ENCODE results near the gene MACROH2A1.

MACROH2A1 gene

GRCh38 chr5:135442431-135443160 is 43.6 kb upstream of the MACROH2A1 start:
- H3K36me3 ChIP-seq (ENCODE audit: low read depth) = no peaks in the 10 kb centered on the region

GRCh38 chr5:135441919-135442318 is 42.9 kb upstream of the MACROH2A1 start:
- Histone ChIP-seq H3K4me3 (ENCODE audit: severe bottlenecking) (no peak overlapping the region), H3K27me3 (ENCODE audit: insufficient read depth, poor library complexity, severe bottlenecking) (no peaks in the 10 kb centered on the region)

More at GRCh38 chr5:135442431-135443160, 43.6 kb upstream of the MACROH2A1 start:
- no peak overlapping the region for H3K4me3 ChIP-seq (ENCODE audit: severe bottlenecking)
- H3K27me3 ChIP-seq (ENCODE audit: insufficient read depth, poor library complexity, severe bottlenecking) = no peaks in the 10 kb centered on the region
- no peak for TF ChIP-seq CTCF (IDR thresholded peaks at IDR 0.05; ENCODE audit: poor library complexity, severe bottlenecking)
- DNase-seq (ENCODE audit: low spot score) = peak; percentile 27
- H3K27ac ChIP-seq (ENCODE audit: poor library complexity, severe bottlenecking) = no peak overlapping the region
- peaks cover 8% of the 10 kb centered on the region for H3K4me1 ChIP-seq (ENCODE audit: insufficient read depth, poor library complexity, severe bottlenecking)
- no peaks in the 10 kb centered on the region for H3K9me3 ChIP-seq (ENCODE audit: severe bottlenecking)
- ATAC-seq (ENCODE audit: low read depth) = no peak

GRCh38 chr5:135441350-135441831 is 42.4 kb upstream of the MACROH2A1 start:
- Histone ChIP-seq H3K4me3 (ENCODE audit: severe bottlenecking) (no peak overlapping the region), H3K36me3 (ENCODE audit: low read depth) (no peaks in the 10 kb centered on the region), H3K4me1 (ENCODE audit: insufficient read depth, poor library complexity, severe bottlenecking) (peaks cover 8% of the 10 kb centered on the region), H3K27me3 (ENCODE audit: insufficient read depth, poor library complexity, severe bottlenecking) (no peaks in the 10 kb centered on the region), H3K9me3 (ENCODE audit: severe bottlenecking) (no peaks in the 10 kb centered on the region), H3K27ac (ENCODE audit: poor library complexity, severe bottlenecking) (no peak overlapping the region)
- no peak for TF ChIP-seq CTCF (IDR thresholded peaks at IDR 0.05; ENCODE audit: poor library complexity, severe bottlenecking)
- DNase-seq (ENCODE audit: low spot score) = peak; percentile 49
- no peak for ATAC-seq (ENCODE audit: low read depth)

More at GRCh38 chr5:135441919-135442318, 42.9 kb upstream of the MACROH2A1 start:
- ATAC-seq (ENCODE audit: low read depth) = no peak
- H3K36me3 ChIP-seq (ENCODE audit: low read depth) = no peaks in the 10 kb centered on the region
- peaks cover 8% of the 10 kb centered on the region for H3K4me1 ChIP-seq (ENCODE audit: insufficient read depth, poor library complexity, severe bottlenecking)
- no peak overlapping the region for H3K27ac ChIP-seq (ENCODE audit: poor library complexity, severe bottlenecking)
- no peak for TF ChIP-seq CTCF (IDR thresholded peaks at IDR 0.05; ENCODE audit: poor library complexity, severe bottlenecking)
- no peaks in the 10 kb centered on the region for H3K9me3 ChIP-seq (ENCODE audit: severe bottlenecking)
- peak; percentile 20 for DNase-seq (ENCODE audit: low spot score)

- TF ChIP-seq CTCF (IDR thresholded peaks at IDR 0.05; ENCODE audit: poor library complexity, severe bottlenecking) = no peak
- ATAC-seq (ENCODE audit: low read depth) = no peak
- H3K36me3 ChIP-seq (ENCODE audit: low read depth) = no peaks in the 10 kb centered on the region
Observed at GRCh38 chr5:135440916-135441315, 41.9 kb upstream of the MACROH2A1 start.

More at GRCh38 chr5:135440916-135441315, 41.9 kb upstream of the MACROH2A1 start:
- peak; percentile 11 for DNase-seq (ENCODE audit: low spot score)
- no peak overlapping the region for H3K4me3 ChIP-seq (ENCODE audit: severe bottlenecking)
- H3K4me1 ChIP-seq (ENCODE audit: insufficient read depth, poor library complexity, severe bottlenecking) = peaks cover 8% of the 10 kb centered on the region
- no peaks in the 10 kb centered on the region for H3K27me3 ChIP-seq (ENCODE audit: insufficient read depth, poor library complexity, severe bottlenecking)
- no peak overlapping the region for H3K27ac ChIP-seq (ENCODE audit: poor library complexity, severe bottlenecking)
- H3K9me3 ChIP-seq (ENCODE audit: severe bottlenecking) = no peaks in the 10 kb centered on the region

Measured in RWPE2 (cell line).